IPS-15b (cell line): ENCODE measurements around the gene TIMM29.

Source experiments
- H3K27me3 ChIP-seq: one replicate; pipeline ENCODE4 v1.6.1; 2013; ENCODE audit warnings: low read length; ENCODE audit not compliant: control insufficient read depth, insufficient read depth
- H3K36me3 ChIP-seq: one replicate; pipeline ENCODE4 v1.6.1; 2013; ENCODE audit warnings: low read length; ENCODE audit not compliant: control insufficient read depth, insufficient read depth
- H3K4me1 ChIP-seq: one replicate; pipeline ENCODE4 v1.6.1; 2013; ENCODE audit warnings: mild to moderate bottlenecking, low read length; ENCODE audit not compliant: control insufficient read depth, insufficient read depth
- H3K4me3 ChIP-seq: one replicate; pipeline ENCODE4 v1.5.1; 2013; ENCODE audit warnings: low read depth, low read length
- H3K9ac ChIP-seq: one replicate; pipeline ENCODE4 v1.6.1; 2013; ENCODE audit warnings: low read depth, mild to moderate bottlenecking, low read length
- H3K9me3 ChIP-seq: one replicate; pipeline ENCODE4 v1.6.1; 2013; ENCODE audit warnings: mild to moderate bottlenecking, low read length; ENCODE audit not compliant: control insufficient read depth, insufficient read depth

TIMM29 gene

DNA sequence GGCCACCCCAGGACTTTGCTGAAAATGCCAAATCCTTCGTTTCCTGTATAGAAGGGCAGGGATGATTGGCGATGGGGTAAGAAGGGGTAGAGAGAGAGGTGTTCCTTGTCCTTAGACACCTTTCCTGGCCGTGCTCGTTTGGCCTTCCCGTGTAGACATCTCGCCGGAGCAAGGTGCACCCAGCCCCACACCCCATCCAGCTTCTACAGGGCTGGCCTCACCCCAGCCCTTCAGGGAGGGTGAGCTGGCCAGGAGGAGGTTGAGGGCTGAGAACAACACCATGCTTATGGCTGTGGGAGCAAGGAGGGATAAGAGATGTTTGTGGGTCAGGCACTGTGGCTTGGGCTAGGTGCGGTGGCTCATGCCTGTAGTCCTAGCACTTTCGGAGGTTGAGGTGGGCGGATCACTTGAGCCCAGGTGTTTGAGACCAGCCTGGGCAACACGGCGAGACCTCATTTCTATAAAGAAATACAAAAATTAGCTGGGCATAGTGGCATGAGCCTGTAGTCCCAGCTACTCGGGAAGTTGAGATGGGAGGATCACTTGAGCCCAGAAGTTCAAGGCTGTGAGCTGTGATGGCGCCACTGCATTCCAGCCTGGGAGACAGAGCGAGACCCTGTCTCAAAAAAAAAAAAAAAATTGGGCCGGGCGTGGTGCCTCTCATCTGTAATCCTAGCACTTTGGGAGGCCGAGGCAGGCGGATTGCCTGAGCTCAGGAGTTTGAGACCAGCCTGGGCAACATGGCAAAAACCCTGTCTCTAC, 47.7 kb downstream of the TIMM29 start:
- no peaks in the 10 kb centered on the region for H3K27me3 ChIP-seq
- H3K4me3 ChIP-seq: no peak overlapping the region
- peaks cover 3% of the 10 kb centered on the region for H3K36me3 ChIP-seq
- no peak overlapping the region for H3K9ac ChIP-seq
- H3K9me3 ChIP-seq: no peaks in the 10 kb centered on the region
- H3K4me1 ChIP-seq: no peaks in the 10 kb centered on the region

GRCh38 chr19:10977742-10978092, 49.1 kb downstream of the TIMM29 start:
- H3K27me3 ChIP-seq: no peaks in the 10 kb centered on the region
- peaks cover 3% of the 10 kb centered on the region for H3K36me3 ChIP-seq
- H3K9me3 ChIP-seq: no peaks in the 10 kb centered on the region
- no peak overlapping the region for H3K9ac ChIP-seq
- no peak overlapping the region for H3K4me3 ChIP-seq
- no peaks in the 10 kb centered on the region for H3K4me1 ChIP-seq
